Caco-2 (cell line): ENCODE measurements around the gene IMMP2L. TPM values are rescaled to one million over a fixed set of nuclear protein-coding genes. Genes with fewer than 3 reads are reported as not detected.

ENCODE experiments used
- BruUV-seq: library from RNA; stranded (reverse); fragments of 400-500 nt; replicated peaks from 2 replicates; lab custom pipeline; 2021; lab: Mats Ljungman, UMichigan
- CTCF ChIA-PET: fragments of 300-600 bp; sonication (Branson Sonifier 250); formaldehyde crosslinking; loops from one replicate; lab custom pipeline; 2022; ENCODE audit warnings: antibody characterized with exemption; lab: Charles Lee
- POLR2A ChIA-PET: fragments of 300-600 bp; sonication (Branson Sonifier 250); formaldehyde crosslinking; loops from one replicate; lab custom pipeline; 2022; ENCODE audit warnings: antibody characterized with exemption; lab: Charles Lee
- DNase-seq, 2 experiments: peaks; one replicate each; pipeline versions ENCODE4 v3.0.0 to v3.0.0-alpha.2; 2020 to 2022
- H3K27me3 ChIP-seq: replicated peaks from 2 replicates; pipeline ENCODE4 v1.6.0; 2011; ENCODE audit warnings: low read length; ENCODE audit not compliant: control insufficient read depth, insufficient read depth
- H3K36me3 ChIP-seq: 2 replicates; pipeline ENCODE4 v1.5.1; 2011; ENCODE audit warnings: low read length; ENCODE audit not compliant: control insufficient read depth, insufficient read depth
- H3K4me1 ChIP-seq: fragments of 250-450 bp; sonication (Bioruptor Pico); 2 replicates; pipeline ENCODE4 v1.5.1; 2020; ENCODE audit warnings: mild to moderate bottlenecking
- H3K4me3 ChIP-seq: 2 replicates; pipeline ENCODE4 v1.5.1; 2011; ENCODE audit warnings: low read depth, mild to moderate bottlenecking, control low read depth, low read length
- H3K9me3 ChIP-seq: fragments of 250-450 bp; sonication (Bioruptor Pico); 2 replicates; pipeline ENCODE4 v1.5.1; 2020; ENCODE audit warnings: mild to moderate bottlenecking, moderate library complexity
- H3K27ac Mint-ChIP-seq: one replicate; pipeline ENCODE4 v1.8.0; 2022; ENCODE audit warnings: mixed read lengths; ENCODE audit not compliant: unreplicated experiment
- H3K27me3 Mint-ChIP-seq: one replicate; pipeline ENCODE4 v1.8.0; 2022; ENCODE audit warnings: mixed read lengths; ENCODE audit not compliant: insufficient read depth, unreplicated experiment
- H3K36me3 Mint-ChIP-seq: one replicate; pipeline ENCODE4 v1.8.0; 2022; ENCODE audit warnings: mild to moderate bottlenecking, mixed read lengths; ENCODE audit not compliant: insufficient read depth, unreplicated experiment
- H3K4me1 Mint-ChIP-seq: one replicate; pipeline ENCODE4 v1.8.0; 2022; ENCODE audit warnings: low read depth, mixed read lengths; ENCODE audit not compliant: unreplicated experiment
- H3K4me3 Mint-ChIP-seq: one replicate; pipeline ENCODE4 v1.8.0; 2022; ENCODE audit warnings: mild to moderate bottlenecking, moderate library complexity, mixed read lengths; ENCODE audit not compliant: unreplicated experiment
- H3K9me3 Mint-ChIP-seq: one replicate; pipeline ENCODE4 v1.8.0; 2022; ENCODE audit warnings: mixed read lengths; ENCODE audit not compliant: unreplicated experiment
- intact Hi-C: fragments of 100-400 bp; cut with micrococcal nuclease; formaldehyde crosslinking; loops from one replicate; pipeline ENCODE4 v1.10.0; 2022; ENCODE audit not compliant: unreplicated experiment
- total RNA-seq: library from RNA; stranded (reverse); gene quantifications from 2 replicates; pipeline ENCODE4 v1.2.3, GENCODE V29; 2022
- TF ChIP-seq, protein P1 (sequence below), 2 experiments: fragments of 200-600 bp in 1 of 2; IDR thresholded peaks; 1 replicate in 1 of 2; 2 replicates in 1 of 2; pipeline versions ENCODE4 v1.5.1 to v1.8.0; 2011 to 2022; ENCODE audit warnings: antibody characterized with exemption in 1 of 2, control low read depth in 1 of 2, inconsistent platforms in 1 of 2, low read depth in 1 of 2, low read length in 1 of 2, mild to moderate bottlenecking in 1 of 2, moderate library complexity in 1 of 2; ENCODE audit not compliant: insufficient read depth in 1 of 2, severe bottlenecking in 1 of 2, unreplicated experiment in 1 of 2

IMMP2L gene
- total RNA-seq, 1 experiment from 2014 or later, result 9.5 TPM

DNA sequence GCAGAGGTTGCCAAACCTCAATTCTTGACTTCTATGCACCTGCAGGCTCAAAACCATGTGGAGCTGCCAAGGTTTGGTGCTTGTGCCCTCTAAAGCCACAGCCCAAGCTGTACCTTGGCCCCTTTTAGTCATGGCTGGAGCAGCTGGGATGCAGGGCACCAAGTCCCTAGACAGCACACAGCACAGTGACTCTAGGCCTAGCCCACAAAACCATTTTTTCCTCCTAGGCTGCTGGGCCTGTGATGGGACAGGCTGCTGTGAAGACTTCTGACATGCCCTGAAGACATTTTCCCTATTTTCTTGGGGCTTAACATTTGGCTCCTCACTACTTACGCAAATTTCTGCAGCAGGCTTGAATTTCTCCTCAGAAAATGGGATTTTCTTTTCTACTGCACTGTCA lies 499.1 kb downstream of the IMMP2L start:
- TF ChIP-seq, protein P1, sequence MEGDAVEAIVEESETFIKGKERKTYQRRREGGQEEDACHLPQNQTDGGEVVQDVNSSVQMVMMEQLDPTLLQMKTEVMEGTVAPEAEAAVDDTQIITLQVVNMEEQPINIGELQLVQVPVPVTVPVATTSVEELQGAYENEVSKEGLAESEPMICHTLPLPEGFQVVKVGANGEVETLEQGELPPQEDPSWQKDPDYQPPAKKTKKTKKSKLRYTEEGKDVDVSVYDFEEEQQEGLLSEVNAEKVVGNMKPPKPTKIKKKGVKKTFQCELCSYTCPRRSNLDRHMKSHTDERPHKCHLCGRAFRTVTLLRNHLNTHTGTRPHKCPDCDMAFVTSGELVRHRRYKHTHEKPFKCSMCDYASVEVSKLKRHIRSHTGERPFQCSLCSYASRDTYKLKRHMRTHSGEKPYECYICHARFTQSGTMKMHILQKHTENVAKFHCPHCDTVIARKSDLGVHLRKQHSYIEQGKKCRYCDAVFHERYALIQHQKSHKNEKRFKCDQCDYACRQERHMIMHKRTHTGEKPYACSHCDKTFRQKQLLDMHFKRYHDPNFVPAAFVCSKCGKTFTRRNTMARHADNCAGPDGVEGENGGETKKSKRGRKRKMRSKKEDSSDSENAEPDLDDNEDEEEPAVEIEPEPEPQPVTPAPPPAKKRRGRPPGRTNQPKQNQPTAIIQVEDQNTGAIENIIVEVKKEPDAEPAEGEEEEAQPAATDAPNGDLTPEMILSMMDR (IDR thresholded peaks at IDR 0.05; ENCODE audit: insufficient read depth in 1 of 2, low read depth in 1 of 2, low read length in 1 of 2, severe bottlenecking in 1 of 2, unreplicated experiment in 1 of 2), result no peak
- H3K4me1 ChIP-seq, result no peaks in the 10 kb centered on the region
- H3K27me3 ChIP-seq, result no peaks in the 10 kb centered on the region
- H3K4me3 ChIP-seq, result no peak overlapping the region
- 0 out of 2 replicates have a peak, but pooled peaks cover 6% of the 10 kb centered on the region for H3K9me3 ChIP-seq
- H3K36me3 ChIP-seq, result no peaks in the 10 kb centered on the region
- no peak for DNase-seq
- Mint-ChIP-seq H3K4me3 (no peak overlapping the region), H3K27ac (no peak overlapping the region), H3K4me1 (no peaks in the 10 kb centered on the region), H3K9me3 (peaks cover 23% of the 10 kb centered on the region), H3K27me3 (no peaks in the 10 kb centered on the region), H3K36me3 (no peaks in the 10 kb centered on the region)
- no TSS peak for BruUV-seq
- ChIA-PET CTCF (no interaction called here), POLR2A (no interaction called here)
- intact Hi-C loops, result no loop called here

DNA sequence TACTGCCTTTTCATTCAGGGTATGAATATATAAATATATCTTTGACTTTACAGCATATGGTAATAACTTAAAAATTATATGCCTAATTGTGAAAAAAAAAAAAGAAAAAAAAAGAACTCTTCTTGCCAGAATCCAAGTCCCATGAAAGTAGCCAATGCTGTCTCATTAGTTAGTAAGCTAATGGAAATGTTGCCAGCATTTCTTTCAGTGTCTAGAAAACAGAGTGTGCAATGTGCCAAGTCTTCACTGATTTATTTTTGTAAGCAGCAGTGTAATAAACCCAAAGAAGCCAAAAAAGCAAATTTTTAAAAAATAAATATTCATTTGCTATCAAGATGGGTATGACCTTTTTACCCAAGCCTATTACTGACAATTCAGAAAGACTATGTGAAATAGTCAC lies 502.5 kb downstream of the IMMP2L start:
- Mint-ChIP-seq H3K36me3 (no peaks in the 10 kb centered on the region), H3K27me3 (no peaks in the 10 kb centered on the region), H3K9me3 (peaks cover 23% of the 10 kb centered on the region), H3K27ac (no peak overlapping the region), H3K4me1 (no peaks in the 10 kb centered on the region), H3K4me3 (no peak overlapping the region)
- H3K36me3 ChIP-seq, result no peaks in the 10 kb centered on the region
- H3K4me3 ChIP-seq, result no peak overlapping the region
- TF ChIP-seq, protein P1 (IDR thresholded peaks at IDR 0.05; ENCODE audit: insufficient read depth in 1 of 2, low read depth in 1 of 2, low read length in 1 of 2, severe bottlenecking in 1 of 2, unreplicated experiment in 1 of 2), result no peak
- POLR2A ChIA-PET, result no interaction called here
- intact Hi-C loops, result no loop called here
- no peak for DNase-seq
- no TSS peak for BruUV-seq
- H3K27me3 ChIP-seq, result no peaks in the 10 kb centered on the region
- 0 out of 2 replicates have a peak, but pooled peaks cover 6% of the 10 kb centered on the region for H3K9me3 ChIP-seq
- H3K4me1 ChIP-seq, result no peaks in the 10 kb centered on the region
- CTCF ChIA-PET, result no interaction called here

DNA sequence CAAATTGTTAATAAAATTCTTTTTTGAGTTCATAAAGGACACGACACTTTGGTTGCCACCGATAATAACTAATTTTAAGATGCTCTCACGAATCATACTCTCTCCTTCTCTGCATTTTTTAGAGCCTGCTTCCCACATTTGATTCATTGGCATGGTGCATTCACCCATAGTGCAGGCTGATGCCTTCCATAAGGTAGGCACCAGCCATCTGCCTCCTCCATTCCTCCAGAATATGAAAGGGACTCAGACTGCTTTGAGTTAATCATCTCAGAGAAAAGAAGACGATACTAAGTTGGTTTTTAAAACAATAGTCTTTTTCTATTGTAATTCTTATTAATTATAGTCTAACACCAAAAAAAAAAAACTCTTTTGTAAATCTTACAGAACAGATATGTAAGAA lies 505.2 kb downstream of the IMMP2L start:
- CTCF ChIA-PET, result no interaction called here
- no peak for DNase-seq
- no peaks in the 10 kb centered on the region for H3K36me3 ChIP-seq
- H3K4me3 ChIP-seq, result no peak overlapping the region
- intact Hi-C loops, result no loop called here
- no TSS peak for BruUV-seq
- POLR2A ChIA-PET, result no interaction called here
- Mint-ChIP-seq H3K4me1 (no peaks in the 10 kb centered on the region), H3K27me3 (no peaks in the 10 kb centered on the region), H3K4me3 (no peak overlapping the region), H3K27ac (no peak overlapping the region), H3K9me3 (peaks cover 7% of the 10 kb centered on the region), H3K36me3 (no peaks in the 10 kb centered on the region)
- no peaks in the 10 kb centered on the region for H3K4me1 ChIP-seq
- TF ChIP-seq, protein P1 (IDR thresholded peaks at IDR 0.05; ENCODE audit: insufficient read depth in 1 of 2, low read depth in 1 of 2, low read length in 1 of 2, severe bottlenecking in 1 of 2, unreplicated experiment in 1 of 2), result no peak
- H3K27me3 ChIP-seq, result no peaks in the 10 kb centered on the region
- no peaks in the 10 kb centered on the region for H3K9me3 ChIP-seq
